GM23338 (cell line): Measurements from ENCODE around the gene RAX2. TPM values are rescaled to one million over a fixed set of nuclear protein-coding genes. Genes with fewer than 3 reads are reported as not detected.

Source experiments
- ATAC-seq: fragments of 200-7000 bp; cut with Tn5 transposase; 3 replicates; pipeline ENCODE4 v1.9.1; 2020
- DNase-seq: peaks from one replicate; pipeline ENCODE4 v3.0.0-alpha.2; 2015; ENCODE audit warnings: low spot score
- H2AFZ ChIP-seq: fragments of 200-600 bp; sonication (generic); 2 replicates; pipeline ENCODE4 v1.8.0; 2016; ENCODE audit warnings: antibody characterized with exemption, mild to moderate bottlenecking, moderate library complexity
- H3F3A ChIP-seq: fragments of 200-600 bp; sonication (generic); replicated peaks from 2 replicates; pipeline ENCODE4 v1.8.0; 2017; ENCODE audit warnings: antibody characterized with exemption, mixed run types, low read depth
- H3K27ac ChIP-seq: fragments of 200-600 bp; sonication (generic); 2 replicates; pipeline ENCODE4 v1.6.1; 2016; ENCODE audit warnings: low read depth
- H3K27me3 ChIP-seq: fragments of 200-600 bp; sonication (generic); 2 replicates; pipeline ENCODE4 v1.8.0; 2016; ENCODE audit warnings: mild to moderate bottlenecking, mixed run types, moderate library complexity; ENCODE audit not compliant: insufficient read depth
- H3K36me3 ChIP-seq: fragments of 200-600 bp; sonication (generic); 2 replicates; pipeline ENCODE4 v1.8.0; 2016; ENCODE audit warnings: mild to moderate bottlenecking; ENCODE audit not compliant: insufficient read depth
- H3K4me1 ChIP-seq: fragments of 200-600 bp; sonication (generic); 2 replicates; pipeline ENCODE4 v1.8.0; 2016; ENCODE audit warnings: mild to moderate bottlenecking, moderate library complexity; ENCODE audit not compliant: insufficient read depth
- H3K4me2 ChIP-seq: fragments of 200-600 bp; sonication (generic); 2 replicates; pipeline ENCODE4 v1.7.1; 2017; ENCODE audit warnings: mixed run types
- H3K4me3 ChIP-seq: fragments of 200-600 bp; sonication (generic); 2 replicates; pipeline ENCODE4 v1.6.1; 2016; ENCODE audit warnings: mixed run types
- H3K79me2 ChIP-seq: fragments of 200-600 bp; sonication (generic); replicated peaks from 2 replicates; pipeline ENCODE4 v1.8.0; 2017; ENCODE audit warnings: mild to moderate bottlenecking; ENCODE audit not compliant: insufficient read depth
- H3K9me2 ChIP-seq: fragments of 200-600 bp; sonication (generic); 2 replicates; pipeline ENCODE4 v1.8.0; 2017; ENCODE audit not compliant: insufficient read depth
- H4K20me1 ChIP-seq: fragments of 200-600 bp; sonication (generic); replicated peaks from 2 replicates; pipeline ENCODE4 v1.8.0; 2017; ENCODE audit warnings: mild to moderate bottlenecking; ENCODE audit not compliant: insufficient read depth
- H3K27ac Mint-ChIP-seq: 2 replicates; pipeline ENCODE4 v1.8.0; 2020; ENCODE audit warnings: inconsistent platforms, mild to moderate bottlenecking, moderate library complexity, mixed read lengths
- H3K27me3 Mint-ChIP-seq: 3 replicates; pipeline ENCODE4 v1.8.0; 2022; ENCODE audit warnings: low read depth, mild to moderate bottlenecking, moderate library complexity, mixed read lengths, inconsistent platforms; ENCODE audit not compliant: insufficient read depth, poor library complexity
- H3K36me3 Mint-ChIP-seq: 3 replicates; pipeline ENCODE4 v1.8.0; 2021; ENCODE audit warnings: low read depth, mild to moderate bottlenecking, inconsistent platforms, moderate library complexity, mixed read lengths
- H3K4me1 Mint-ChIP-seq: 3 replicates; pipeline ENCODE4 v1.8.0; 2020; ENCODE audit warnings: mild to moderate bottlenecking, inconsistent platforms, mixed read lengths
- H3K4me3 Mint-ChIP-seq: 3 replicates; pipeline ENCODE4 v1.8.0; 2021; ENCODE audit warnings: moderate library complexity, mild to moderate bottlenecking, inconsistent platforms, mixed read lengths
- H3K9me3 Mint-ChIP-seq: 3 replicates; pipeline ENCODE4 v1.8.0; 2020; ENCODE audit warnings: moderate library complexity, mild to moderate bottlenecking, inconsistent platforms, mixed read lengths
- CREB1 ChIP-seq: fragments of 250-450 bp; sonication (Bioruptor Pico); IDR thresholded peaks from 2 replicates; pipeline ENCODE4 v1.5.0; 2020; ENCODE audit warnings: low read depth, mild to moderate bottlenecking, moderate library complexity
- CTCF ChIP-seq, 2 experiments: fragments of 200-600 bp in 1 of 2; sonication (generic) in 1 of 2; conservative IDR thresholded peaks; 2 replicates each; pipeline versions ENCODE4 v1.5.1 to v1.6.1; 2016 to 2017; ENCODE audit warnings: antibody characterized with exemption in 2 of 2, low read depth in 2 of 2, mild to moderate bottlenecking in 2 of 2, moderate library complexity in 1 of 2
- EZH2phosphoT487 ChIP-seq: fragments of 200-600 bp; sonication (generic); IDR thresholded peaks from one replicate; pipeline ENCODE4 v1.8.1; 2018; ENCODE audit warnings: antibody characterized with exemption; ENCODE audit not compliant: unreplicated experiment
- JUNB ChIP-seq: IDR thresholded peaks from one replicate; pipeline ENCODE4 v1.6.1; 2016; ENCODE audit warnings: antibody characterized with exemption; ENCODE audit not compliant: unreplicated experiment
- NANOG ChIP-seq: IDR thresholded peaks from 2 replicates; pipeline ENCODE4 v1.6.1; 2016; ENCODE audit warnings: antibody characterized with exemption, borderline replicate concordance
- POLR2AphosphoS5 ChIP-seq: IDR thresholded peaks from 2 replicates; pipeline ENCODE4 v1.6.1; 2016; ENCODE audit warnings: antibody characterized with exemption, low read depth
- REST ChIP-seq: IDR thresholded peaks from one replicate; pipeline ENCODE4 v1.6.1; 2018; ENCODE audit warnings: antibody characterized with exemption; ENCODE audit not compliant: unreplicated experiment
- STAT1 ChIP-seq: IDR thresholded peaks from one replicate; pipeline ENCODE4 v1.6.1; 2016; ENCODE audit warnings: antibody characterized with exemption; ENCODE audit not compliant: unreplicated experiment
- ZNF114 ChIP-seq: fragments of 250-450 bp; sonication (Bioruptor Pico); IDR thresholded peaks from 2 replicates; pipeline ENCODE4 v1.5.0; 2020; ENCODE audit warnings: mild to moderate bottlenecking, moderate library complexity
- ZNF331 ChIP-seq: fragments of 250-450 bp; sonication (Bioruptor Pico); IDR thresholded peaks from 2 replicates; pipeline ENCODE4 v1.5.0; 2020; ENCODE audit warnings: low read depth, mild to moderate bottlenecking, moderate library complexity
- ZNF462 ChIP-seq: fragments of 250-450 bp; sonication (Bioruptor Pico); IDR thresholded peaks from 2 replicates; pipeline ENCODE4 v1.5.0; 2020; ENCODE audit warnings: mild to moderate bottlenecking, moderate library complexity
- polyA plus RNA-seq: library from polyadenylated mRNA; unstranded; fragments of >200 nt; fragmentation: Nextera tagmentation; extraction: Ambion mirVana; gene quantifications from 2 replicates; pipeline ENCODE4 v1.2.1, GENCODE V29; 2016
- total RNA-seq: library from RNA; depleted of rRNA; stranded (reverse); fragments of >200 nt; shearing (Covaris generic); gene quantifications from 2 replicates; pipeline ENCODE4 v1.2.3, GENCODE V29; 2014
- TF ChIP-seq, protein P1 (sequence below): IDR thresholded peaks from 2 replicates; pipeline ENCODE4 v1.6.1; 2016; ENCODE audit warnings: antibody characterized with exemption

The RAX2 gene
- total and polyA plus RNA-seq, 2 experiments from 2014 or later: 0.13 TPM; not detected in 1

DNA sequence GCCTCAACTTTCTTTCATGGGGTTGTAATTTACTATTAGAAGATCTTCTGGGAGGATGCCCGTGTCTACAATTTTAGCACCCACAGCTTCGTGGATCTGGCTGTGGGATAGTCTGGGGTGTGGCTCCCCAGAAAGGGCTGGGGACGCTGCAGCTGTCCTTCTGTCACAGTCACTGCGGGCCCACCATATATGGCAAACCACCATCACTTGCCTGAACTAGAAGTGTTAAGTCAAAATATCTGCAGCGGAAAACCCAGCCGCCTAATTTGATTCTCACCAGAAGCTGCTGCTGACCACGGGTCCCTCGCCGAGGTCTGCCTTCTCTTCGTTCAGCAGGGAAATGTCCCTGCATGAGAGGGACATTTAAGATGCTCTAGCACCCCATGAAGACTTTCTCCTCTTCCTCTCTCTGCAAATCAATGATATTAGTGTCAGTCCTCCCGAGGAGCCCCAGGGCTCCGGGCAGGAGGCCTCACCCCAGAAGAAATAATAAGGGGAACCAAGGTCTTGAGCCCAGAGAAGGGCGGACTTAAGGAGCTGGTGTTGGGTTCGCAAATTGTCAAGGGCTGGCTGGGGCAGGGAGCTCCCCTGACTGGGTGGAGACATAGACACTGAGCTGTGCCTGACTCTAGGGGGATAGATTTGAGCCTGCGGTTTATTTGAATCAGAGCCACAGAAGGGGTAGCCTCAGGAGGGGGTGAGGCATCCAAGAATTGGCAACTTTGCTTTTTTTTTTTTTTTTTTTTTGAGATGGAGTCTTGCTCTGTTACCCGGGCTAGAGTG is 17.2 kb upstream of the RAX2 start:
- no peak overlapping the region for H3K4me3 ChIP-seq
- Mint-ChIP-seq H3K4me1 (peaks cover 6% of the 10 kb centered on the region), H3K36me3 (0 out of 3 replicates have a peak, but pooled peaks cover 4% of the 10 kb centered on the region), H3K27ac (no peak overlapping the region), H3K4me3 (no peak overlapping the region), H3K27me3 (peaks cover 15% of the 10 kb centered on the region), H3K9me3 (peaks cover 3% of the 10 kb centered on the region; the same call in 1 of the 3 replicates)
- no peaks in the 10 kb centered on the region; the same call in 1 of the 2 replicates for H3K4me1 ChIP-seq
- DNase-seq (no peak), ATAC-seq (no peak; the same call in 2 of the 3 replicates)
- H3K27me3 ChIP-seq: peaks cover 10% of the 10 kb centered on the region
- no peaks in the 10 kb centered on the region for H3F3A ChIP-seq
- TF ChIP-seq STAT1: no peak
- no peak for TF ChIP-seq EZH2phosphoT487
- TF ChIP-seq REST: no peak
- TF ChIP-seq, protein P1, sequence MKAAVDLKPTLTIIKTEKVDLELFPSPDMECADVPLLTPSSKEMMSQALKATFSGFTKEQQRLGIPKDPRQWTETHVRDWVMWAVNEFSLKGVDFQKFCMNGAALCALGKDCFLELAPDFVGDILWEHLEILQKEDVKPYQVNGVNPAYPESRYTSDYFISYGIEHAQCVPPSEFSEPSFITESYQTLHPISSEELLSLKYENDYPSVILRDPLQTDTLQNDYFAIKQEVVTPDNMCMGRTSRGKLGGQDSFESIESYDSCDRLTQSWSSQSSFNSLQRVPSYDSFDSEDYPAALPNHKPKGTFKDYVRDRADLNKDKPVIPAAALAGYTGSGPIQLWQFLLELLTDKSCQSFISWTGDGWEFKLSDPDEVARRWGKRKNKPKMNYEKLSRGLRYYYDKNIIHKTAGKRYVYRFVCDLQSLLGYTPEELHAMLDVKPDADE: no peak
- TF ChIP-seq ZNF331: no peak
- TF ChIP-seq ZNF114 (CRISPR knock-in tag): no peak
- no peak for TF ChIP-seq CREB1 (CRISPR knock-in tag)
- no peak for TF ChIP-seq ZNF462 (CRISPR knock-in tag)
- TF ChIP-seq POLR2AphosphoS5: no peak
- no peak for TF ChIP-seq JUNB
- TF ChIP-seq CTCF (conservative IDR thresholded peaks at IDR 0.05; ENCODE audit: low read depth in 2 of 2): no peak
- TF ChIP-seq NANOG: no peak
- H3K36me3 ChIP-seq: no peaks in the 10 kb centered on the region
- no peaks in the 10 kb centered on the region for H3K79me2 ChIP-seq
- no peaks in the 10 kb centered on the region for H4K20me1 ChIP-seq
- no peak overlapping the region for H2AFZ ChIP-seq
- H3K9me2 ChIP-seq: no peaks in the 10 kb centered on the region
- H3K4me2 ChIP-seq: no peak overlapping the region
- H3K27ac ChIP-seq: no peak overlapping the region
